Activated B cell treated with CpG ODN at 0.5 μM for 24 hours (primary cell): ENCODE results near the gene MSH3. TPM values are rescaled to one million over a fixed set of nuclear protein-coding genes. Genes with fewer than 3 reads are reported as not detected.

Source experiments
- ATAC-seq: fragments of 200-7000 bp; cut with Tn5 transposase; one replicate; pipeline ENCODE4 v1.10.0; 2021; ENCODE audit warnings: low read depth, mild to moderate bottlenecking, moderate library complexity
- CTCF ChIA-PET: fragments of 350-600 bp; sonication (Branson Sonifier 250); formaldehyde crosslinking; loops from one replicate; lab custom pipeline; 2021; ENCODE audit warnings: antibody characterized with exemption; lab: Charles Lee
- POLR2A ChIA-PET: fragments of 350-600 bp; sonication (Branson Sonifier 250); formaldehyde crosslinking; loops from one replicate; lab custom pipeline; 2021; ENCODE audit warnings: antibody characterized with exemption; lab: Charles Lee
- DNase-seq: peaks from one replicate; pipeline ENCODE4 v3.0.0; 2022
- H3K27ac Mint-ChIP-seq: one replicate; pipeline ENCODE4 v1.8.0; 2020; ENCODE audit warnings: mixed read lengths
- H3K27me3 Mint-ChIP-seq: one replicate; pipeline ENCODE4 v1.8.0; 2021; ENCODE audit warnings: mixed read lengths
- H3K36me3 Mint-ChIP-seq: one replicate; pipeline ENCODE4 v1.8.0; 2021; ENCODE audit warnings: low read depth, mixed read lengths
- H3K4me1 Mint-ChIP-seq: one replicate; pipeline ENCODE4 v1.8.0; 2021; ENCODE audit warnings: mixed read lengths
- H3K4me3 Mint-ChIP-seq: one replicate; pipeline ENCODE4 v1.8.0; 2020; ENCODE audit warnings: mild to moderate bottlenecking, mixed read lengths
- H3K9me3 Mint-ChIP-seq: one replicate; pipeline ENCODE4 v1.8.0; 2020; ENCODE audit warnings: mixed read lengths
- intact Hi-C: fragments of 100-400 bp; cut with micrococcal nuclease; formaldehyde crosslinking; loops from one replicate; pipeline ENCODE4 v1.15.1; 2024
- total RNA-seq: library from RNA; stranded (reverse); gene quantifications from 2 replicates; pipeline ENCODE4 v1.2.3, GENCODE V29; 2022
- TF ChIP-seq, protein P1 (sequence below): fragments of 200-600 bp; IDR thresholded peaks from one replicate; pipeline ENCODE4 v1.8.0; 2022; ENCODE audit warnings: antibody characterized with exemption, mild to moderate bottlenecking

Gene MSH3
- total RNA-seq, 1 donor from 2014 or later = 24.0 TPM

GRCh38 chr5:80703291-80703690, 48.8 kb downstream of the MSH3 start:
- no peaks in the 10 kb centered on the region for H3K9me3 Mint-ChIP-seq
- DNase-seq = no peak
- no peak for ATAC-seq
- peaks cover 25% of the 10 kb centered on the region for H3K4me1 Mint-ChIP-seq
- ChIA-PET CTCF (no interaction called here), POLR2A (no interaction called here)
- TF ChIP-seq, protein P1, sequence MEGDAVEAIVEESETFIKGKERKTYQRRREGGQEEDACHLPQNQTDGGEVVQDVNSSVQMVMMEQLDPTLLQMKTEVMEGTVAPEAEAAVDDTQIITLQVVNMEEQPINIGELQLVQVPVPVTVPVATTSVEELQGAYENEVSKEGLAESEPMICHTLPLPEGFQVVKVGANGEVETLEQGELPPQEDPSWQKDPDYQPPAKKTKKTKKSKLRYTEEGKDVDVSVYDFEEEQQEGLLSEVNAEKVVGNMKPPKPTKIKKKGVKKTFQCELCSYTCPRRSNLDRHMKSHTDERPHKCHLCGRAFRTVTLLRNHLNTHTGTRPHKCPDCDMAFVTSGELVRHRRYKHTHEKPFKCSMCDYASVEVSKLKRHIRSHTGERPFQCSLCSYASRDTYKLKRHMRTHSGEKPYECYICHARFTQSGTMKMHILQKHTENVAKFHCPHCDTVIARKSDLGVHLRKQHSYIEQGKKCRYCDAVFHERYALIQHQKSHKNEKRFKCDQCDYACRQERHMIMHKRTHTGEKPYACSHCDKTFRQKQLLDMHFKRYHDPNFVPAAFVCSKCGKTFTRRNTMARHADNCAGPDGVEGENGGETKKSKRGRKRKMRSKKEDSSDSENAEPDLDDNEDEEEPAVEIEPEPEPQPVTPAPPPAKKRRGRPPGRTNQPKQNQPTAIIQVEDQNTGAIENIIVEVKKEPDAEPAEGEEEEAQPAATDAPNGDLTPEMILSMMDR = no peak
- H3K27ac Mint-ChIP-seq = no peak overlapping the region
- peaks cover 55% of the 10 kb centered on the region for H3K36me3 Mint-ChIP-seq
- intact Hi-C loops = no loop called here
- no peak overlapping the region for H3K4me3 Mint-ChIP-seq
- H3K27me3 Mint-ChIP-seq = no peaks in the 10 kb centered on the region

DNA sequence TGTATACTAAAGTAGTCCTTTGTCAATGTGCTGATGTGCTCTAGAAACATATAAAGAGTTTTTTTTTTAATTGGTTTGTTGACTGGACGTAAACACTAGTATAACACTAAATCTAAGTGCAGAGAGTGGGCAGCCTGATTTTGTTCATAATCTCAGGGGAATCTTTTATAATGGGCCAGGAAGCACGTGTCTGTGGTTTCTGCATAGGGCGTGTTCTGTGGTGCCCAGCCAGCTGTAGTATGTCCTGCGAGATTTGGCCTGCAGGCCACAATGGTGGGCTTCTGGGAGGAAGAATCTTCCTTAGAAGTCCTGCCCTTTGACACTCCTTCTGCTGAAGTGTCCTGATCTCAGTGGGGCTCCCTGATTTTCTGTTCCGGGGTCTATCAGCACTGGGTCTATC, 49.3 kb downstream of the MSH3 start:
- Mint-ChIP-seq H3K4me3 (peak overlapping the region; percentile 5), H3K27ac (no peak overlapping the region), H3K4me1 (peaks cover 25% of the 10 kb centered on the region), H3K36me3 (peaks cover 54% of the 10 kb centered on the region), H3K9me3 (no peaks in the 10 kb centered on the region), H3K27me3 (no peaks in the 10 kb centered on the region)
- DNase-seq (no peak), ATAC-seq (peak; percentile 37)
- intact Hi-C loops = no loop called here
- TF ChIP-seq, protein P1 = no peak
- CTCF ChIA-PET = no interaction called here
- POLR2A ChIA-PET = no interaction called here

DNA sequence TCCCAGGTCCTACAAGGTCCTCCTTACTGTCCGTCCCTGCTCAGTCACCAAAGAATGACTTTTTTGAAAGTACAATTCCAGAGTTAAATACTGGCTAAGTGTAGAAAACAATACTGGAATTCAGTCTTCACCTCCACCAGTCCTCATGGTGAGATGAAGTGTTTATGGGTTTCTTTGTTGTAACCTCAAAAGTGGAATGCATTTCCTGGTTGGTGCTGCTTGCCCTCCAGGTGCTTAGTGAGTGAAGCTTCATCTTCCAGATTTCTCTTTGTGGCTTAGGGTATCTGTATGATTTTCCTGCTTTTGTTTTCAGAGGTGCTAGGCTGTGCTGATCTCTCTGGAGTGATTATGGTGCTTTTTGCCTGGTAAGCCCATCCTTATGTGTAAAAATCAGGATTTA, 49.8 kb downstream of the MSH3 start:
- no peak overlapping the region for H3K4me3 Mint-ChIP-seq

DNA sequence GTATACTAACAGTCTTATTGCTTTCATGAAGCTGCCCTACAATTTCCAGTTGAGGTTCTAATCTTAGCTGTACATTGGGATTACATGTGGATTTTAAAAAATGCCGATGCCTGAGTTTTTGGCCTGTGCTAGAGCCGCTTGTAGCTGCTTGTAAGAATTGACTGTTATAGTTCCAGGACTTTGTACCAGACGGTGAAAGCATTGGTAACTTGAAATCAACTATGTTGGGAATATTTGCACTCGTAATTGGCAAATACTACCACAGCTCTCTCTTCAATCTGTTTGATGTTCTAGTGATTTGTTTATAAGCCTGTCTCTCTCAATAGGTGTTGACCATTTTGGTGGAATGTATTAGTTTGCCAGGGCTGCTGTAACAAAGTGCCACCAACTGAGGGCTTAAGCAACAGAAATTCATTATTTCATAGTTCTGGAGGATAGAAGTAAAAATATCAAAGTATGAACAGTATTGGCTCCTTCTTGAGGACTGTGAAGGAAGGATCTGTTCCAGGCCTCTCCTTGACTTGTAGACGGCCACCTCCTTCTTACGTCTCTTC, 50.8 kb downstream of the MSH3 start:
- TF ChIP-seq, protein P1 = no peak
- CTCF ChIA-PET = no interaction called here
- Mint-ChIP-seq H3K27ac (no peak overlapping the region), H3K36me3 (peaks cover 54% of the 10 kb centered on the region), H3K4me3 (no peak overlapping the region), H3K4me1 (peaks cover 25% of the 10 kb centered on the region), H3K27me3 (no peaks in the 10 kb centered on the region), H3K9me3 (no peaks in the 10 kb centered on the region)
- intact Hi-C loops = no loop called here
- ATAC-seq (no peak), DNase-seq (no peak)
- POLR2A ChIA-PET = no interaction called here

More for the DNA sequence above, 49.8 kb downstream of the MSH3 start:
- H3K4me1 Mint-ChIP-seq = peaks cover 25% of the 10 kb centered on the region
- H3K27ac Mint-ChIP-seq = no peak overlapping the region
- peaks cover 54% of the 10 kb centered on the region for H3K36me3 Mint-ChIP-seq
- ATAC-seq (no peak), DNase-seq (no peak)
- CTCF ChIA-PET = no interaction called here
- intact Hi-C loops = no loop called here
- POLR2A ChIA-PET = no interaction called here
- no peaks in the 10 kb centered on the region for H3K27me3 Mint-ChIP-seq
- no peaks in the 10 kb centered on the region for H3K9me3 Mint-ChIP-seq
- TF ChIP-seq, protein P1 = no peak

DNA sequence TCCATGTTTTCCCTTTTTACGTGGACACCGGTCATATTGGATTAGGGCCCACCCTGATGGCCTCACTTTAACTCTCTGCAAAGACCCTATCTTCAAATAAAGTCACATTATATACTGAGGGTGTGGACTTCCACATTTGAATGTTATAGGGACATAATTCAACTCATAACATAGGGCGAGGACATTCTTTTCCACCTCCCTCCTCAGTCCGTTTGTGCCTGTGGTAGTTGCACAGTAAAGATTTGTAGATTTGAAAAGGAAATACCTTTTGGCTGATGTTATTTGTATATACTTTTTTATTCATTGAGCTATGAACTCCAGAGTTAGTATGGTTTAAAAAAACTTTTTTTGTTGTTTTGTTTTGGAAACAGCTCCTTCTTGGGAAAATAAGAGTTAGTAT, 51.3 kb downstream of the MSH3 start:
- intact Hi-C loops = no loop called here
- Mint-ChIP-seq H3K27ac (no peak overlapping the region), H3K36me3 (peaks cover 56% of the 10 kb centered on the region), H3K9me3 (no peaks in the 10 kb centered on the region), H3K4me3 (no peak overlapping the region), H3K27me3 (no peaks in the 10 kb centered on the region), H3K4me1 (peaks cover 25% of the 10 kb centered on the region)
- POLR2A ChIA-PET = no interaction called here
- CTCF ChIA-PET = no interaction called here
- no peak for ATAC-seq
- TF ChIP-seq, protein P1 = no peak
- no peak for DNase-seq
